ENCODE results near the gene ZBED3. TPM values are rescaled to one million over a fixed set of nuclear protein-coding genes. Genes with fewer than 3 reads are reported as not detected.
"Not testable (repeated sequence)": the region's sequence is repeated elsewhere in the genome, so short reads cannot be mapped to it uniquely, and the experiment has no call there.

The ZBED3 gene
- total RNA-seq, 5 donors from 2014 or later (not counting 1 experiment from before 2014, with no cell fraction given) = 2.9 to 5.1 (median 4.3) TPM

- Histone ChIP-seq H3K9me3 (no peaks in the 10 kb centered on the region), H3K27me3 (replicated peaks in 1 of 2; ENCODE audit: control insufficient read depth in 2 of 2, extremely low read depth in 1 of 2, insufficient read depth in 2 of 2, low read length in 1 of 2) (peaks cover 0 to 8% of the 10 kb centered on the region in 2 experiments), H3K4me1 (ENCODE audit: control insufficient read depth in 1 of 2, extremely low read depth in 1 of 2, insufficient read depth in 2 of 2, low read length in 2 of 2) (peaks cover 2 to 9% of the 10 kb centered on the region in 2 experiments), H3K27ac (ENCODE audit: low read length) (no peak overlapping the region), H3K4me3 (ENCODE audit: control insufficient read depth in 1 of 2, extremely low read depth in 1 of 2, low read length in 1 of 2) (no peak overlapping the region), H3K36me3 (ENCODE audit: control insufficient read depth in 2 of 2, extremely low read depth in 1 of 2, insufficient read depth in 1 of 2, low read length in 1 of 2) (no peaks in the 10 kb centered on the region)
- CTCF ChIA-PET = interaction anchor here in 1 of 2 donors (0.7 kb wide), 1 partner anchor 23 kb away, joined by 4 read pairs; no protein-coding TSS in a partner anchor
- no peak overlapping the region for H3K27ac Mint-ChIP-seq
- POLR2A ChIA-PET = no interaction called here
- DNase-seq (no peak), ATAC-seq (replicated peaks in 1 of 4) (no peak)
- H3K4me1 Mint-ChIP-seq = peaks cover 3 to 13% (median 5%) of the 10 kb centered on the region in 3 donors
- H3K36me3 Mint-ChIP-seq = peaks cover 4% of the 10 kb centered on the region
- 100% methylated on average over 1 of the region's 1 CpG for WGBS (ENCODE audit: insufficient coverage)
- peaks cover 0 to 2% of the 10 kb centered on the region in 2 donors for H3K27me3 Mint-ChIP-seq
- H3K9me3 Mint-ChIP-seq = no peaks in the 10 kb centered on the region
- no peak overlapping the region for H3K4me3 Mint-ChIP-seq
These were observed 4.8 kb downstream of the ZBED3 start for GRCh38 chr5:77082280-77082679.

GRCh38 chr5:77080905-77081304, 6.2 kb downstream of the ZBED3 start:
- CTCF ChIA-PET = no interaction called here
- peaks cover 4% of the 10 kb centered on the region for H3K36me3 Mint-ChIP-seq
- Histone ChIP-seq H3K27ac (ENCODE audit: low read length) (no peak overlapping the region), H3K36me3 (ENCODE audit: control insufficient read depth in 2 of 2, extremely low read depth in 1 of 2, insufficient read depth in 1 of 2, low read length in 1 of 2) (no peaks in the 10 kb centered on the region), H3K27me3 (replicated peaks in 1 of 2; ENCODE audit: control insufficient read depth in 2 of 2, extremely low read depth in 1 of 2, insufficient read depth in 2 of 2, low read length in 1 of 2) (no peaks in the 10 kb centered on the region), H3K4me3 (ENCODE audit: control insufficient read depth in 1 of 2, extremely low read depth in 1 of 2, low read length in 1 of 2) (no peak overlapping the region), H3K9me3 (no peaks in the 10 kb centered on the region), H3K4me1 (ENCODE audit: control insufficient read depth in 1 of 2, extremely low read depth in 1 of 2, insufficient read depth in 2 of 2, low read length in 2 of 2) (peaks cover 0 to 6% of the 10 kb centered on the region in 2 experiments)
- no CpG with 5 or more reads among the region's 5 CpGs for WGBS (ENCODE audit: insufficient coverage)
- H3K9me3 Mint-ChIP-seq = no peaks in the 10 kb centered on the region
- no peak overlapping the region for H3K27ac Mint-ChIP-seq
- H3K27me3 Mint-ChIP-seq = no peaks in the 10 kb centered on the region
- ATAC-seq (replicated peaks in 1 of 4) = no peak
- H3K4me3 Mint-ChIP-seq = no peak overlapping the region
- POLR2A ChIA-PET = no interaction called here
- H3K4me1 Mint-ChIP-seq = peaks cover 6 to 12% (median 7%) of the 10 kb centered on the region in 3 donors
- DNase-seq = no peak

GRCh38 chr5:77080479-77080878, 6.6 kb downstream of the ZBED3 start:
- not testable (repeated sequence) for H3K36me3 ChIP-seq (ENCODE audit: control insufficient read depth in 2 of 2, extremely low read depth in 1 of 2, insufficient read depth in 1 of 2, low read length in 1 of 2)

GRCh38 chr5:77077829-77078176, 9.3 kb downstream of the ZBED3 start:
- POLR2A ChIA-PET = no interaction called here
- Mint-ChIP-seq H3K9me3 (no peaks in the 10 kb centered on the region), H3K27ac (no peak overlapping the region), H3K27me3 (no peaks in the 10 kb centered on the region), H3K36me3 (peaks cover 13% of the 10 kb centered on the region), H3K4me1 (peaks cover 6 to 11% (median 7%) of the 10 kb centered on the region in 3 donors), H3K4me3 (peak overlapping the region; percentile 49 to 65 (median 54))
- peak overlapping the region in 1 of 2 donors; percentile 44 for H3K4me3 ChIP-seq (ENCODE audit: control insufficient read depth in 1 of 2, extremely low read depth in 1 of 2, low read length in 1 of 2)
- DNase-seq = no peak
- no peaks in the 10 kb centered on the region for H3K27me3 ChIP-seq (replicated peaks in 1 of 2; ENCODE audit: control insufficient read depth in 2 of 2, extremely low read depth in 1 of 2, insufficient read depth in 2 of 2, low read length in 1 of 2)
- WGBS (ENCODE audit: insufficient coverage) = 100% methylated on average over 1 of the region's 12 CpGs
- H3K27ac ChIP-seq (ENCODE audit: low read length) = no peak overlapping the region
- no peaks in the 10 kb centered on the region for H3K9me3 ChIP-seq
- no peak for ATAC-seq (replicated peaks in 1 of 4)
- peaks cover 0 to 6% of the 10 kb centered on the region in 2 experiments for H3K4me1 ChIP-seq (ENCODE audit: control insufficient read depth in 1 of 2, extremely low read depth in 1 of 2, insufficient read depth in 2 of 2, low read length in 2 of 2)
- peaks cover 0 to 2% of the 10 kb centered on the region in 2 donors for H3K36me3 ChIP-seq (ENCODE audit: control insufficient read depth in 2 of 2, extremely low read depth in 1 of 2, insufficient read depth in 1 of 2, low read length in 1 of 2)
- CTCF ChIA-PET = interaction anchor here (0.6 to 2.5 kb wide), 8 partner anchors 8 to 210 kb away, joined by 3 to 9 read pairs (median 4); partner anchors contain the start of gene AGGF1 (in 1 of the 2)

More at GRCh38 chr5:77080479-77080878, 6.6 kb downstream of the ZBED3 start:
- H3K36me3 Mint-ChIP-seq; CTCF ChIA-PET; H3K4me3 ChIP-seq (ENCODE audit: control insufficient read depth in 1 of 2, extremely low read depth in 1 of 2, low read length in 1 of 2); H3K4me1 ChIP-seq (ENCODE audit: control insufficient read depth in 1 of 2, extremely low read depth in 1 of 2, insufficient read depth in 2 of 2, low read length in 2 of 2); POLR2A ChIA-PET; ATAC-seq (replicated peaks in 1 of 4); H3K9me3 Mint-ChIP-seq; H3K27me3 Mint-ChIP-seq; H3K27ac ChIP-seq (ENCODE audit: low read length); H3K4me3 Mint-ChIP-seq; H3K27me3 ChIP-seq (replicated peaks in 1 of 2; ENCODE audit: control insufficient read depth in 2 of 2, extremely low read depth in 1 of 2, insufficient read depth in 2 of 2, low read length in 1 of 2); DNase-seq; H3K27ac Mint-ChIP-seq; H3K9me3 ChIP-seq: not testable (repeated sequence)
- peaks cover 6 to 11% (median 7%) of the 10 kb centered on the region in 3 donors for H3K4me1 Mint-ChIP-seq
- WGBS (ENCODE audit: insufficient coverage) = 91% methylated on average over 6 of the region's 11 CpGs

GRCh38 chr5:77076961-77077828, 9.9 kb downstream of the ZBED3 start:
- H3K9me3 ChIP-seq = no peaks in the 10 kb centered on the region
- WGBS (ENCODE audit: insufficient coverage) = 15% methylated on average over 94 of the region's 105 CpGs
- H3K36me3 Mint-ChIP-seq = peaks cover 9% of the 10 kb centered on the region
- DNase-seq (peak in 32 of 35 experiments; percentile 5 to 60 (median 31)), ATAC-seq (replicated peaks in 1 of 4) (peak; percentile 80 to 81 (median 80))
- peak overlapping the region in 1 of 2 donors; percentile 44 for H3K4me3 ChIP-seq (ENCODE audit: control insufficient read depth in 1 of 2, extremely low read depth in 1 of 2, low read length in 1 of 2)
- no peak overlapping the region for H3K27ac Mint-ChIP-seq
- peak overlapping the region; percentile 49 to 65 (median 56) for H3K4me3 Mint-ChIP-seq
- no peaks in the 10 kb centered on the region for H3K27me3 Mint-ChIP-seq
- peaks cover 0 to 6% of the 10 kb centered on the region in 2 experiments for H3K4me1 ChIP-seq (ENCODE audit: control insufficient read depth in 1 of 2, extremely low read depth in 1 of 2, insufficient read depth in 2 of 2, low read length in 2 of 2)
- H3K36me3 ChIP-seq (ENCODE audit: control insufficient read depth in 2 of 2, extremely low read depth in 1 of 2, insufficient read depth in 1 of 2, low read length in 1 of 2) = peaks cover 0 to 2% of the 10 kb centered on the region in 2 donors
- H3K27ac ChIP-seq (ENCODE audit: low read length) = no peak overlapping the region
- peaks cover 6 to 11% (median 7%) of the 10 kb centered on the region in 3 donors for H3K4me1 Mint-ChIP-seq
- ChIA-PET CTCF (interaction anchor here (0.6 to 2.5 kb wide), 9 partner anchors 9 to 209 kb away, joined by 3 to 9 read pairs (median 4); partner anchors contain the start of gene AGGF1 (in 1 of the 2)), POLR2A (no interaction called here)
- no peaks in the 10 kb centered on the region for H3K27me3 ChIP-seq (replicated peaks in 1 of 2; ENCODE audit: control insufficient read depth in 2 of 2, extremely low read depth in 1 of 2, insufficient read depth in 2 of 2, low read length in 1 of 2)
- no peaks in the 10 kb centered on the region for H3K9me3 Mint-ChIP-seq

GRCh38 chr5:77074745-77075144, 12.3 kb downstream of the ZBED3 start:
- WGBS (ENCODE audit: insufficient coverage) = 100% methylated on average over 4 of the region's 4 CpGs
- H3K36me3 Mint-ChIP-seq = peaks cover 16% of the 10 kb centered on the region
- H3K27ac Mint-ChIP-seq = no peak overlapping the region
- H3K9me3 Mint-ChIP-seq = no peaks in the 10 kb centered on the region
- Histone ChIP-seq H3K9me3 (no peaks in the 10 kb centered on the region), H3K4me1 (ENCODE audit: control insufficient read depth in 1 of 2, extremely low read depth in 1 of 2, insufficient read depth in 2 of 2, low read length in 2 of 2) (peaks cover 0 to 6% of the 10 kb centered on the region in 2 experiments), H3K36me3 (ENCODE audit: control insufficient read depth in 2 of 2, extremely low read depth in 1 of 2, insufficient read depth in 1 of 2, low read length in 1 of 2) (peaks cover 2 to 7% of the 10 kb centered on the region in 2 donors), H3K27ac (ENCODE audit: low read length) (no peak overlapping the region), H3K27me3 (replicated peaks in 1 of 2; ENCODE audit: control insufficient read depth in 2 of 2, extremely low read depth in 1 of 2, insufficient read depth in 2 of 2, low read length in 1 of 2) (no peaks in the 10 kb centered on the region), H3K4me3 (ENCODE audit: control insufficient read depth in 1 of 2, extremely low read depth in 1 of 2, low read length in 1 of 2) (no peak overlapping the region)
- ChIA-PET POLR2A (interaction anchor here in 1 of 2 donors (0.7 kb wide), 1 partner anchor 306 kb away, joined by 3 read pairs; no protein-coding TSS in a partner anchor), CTCF (interaction anchor here in 1 of 2 donors (0.6 kb wide), 1 partner anchor 68 kb away, joined by 3 read pairs; no protein-coding TSS in a partner anchor)
- no peak for ATAC-seq (replicated peaks in 1 of 4)
- no peaks in the 10 kb centered on the region for H3K27me3 Mint-ChIP-seq
- DNase-seq = no peak
- peaks cover 6 to 11% (median 7%) of the 10 kb centered on the region in 3 donors for H3K4me1 Mint-ChIP-seq
- no peak overlapping the region for H3K4me3 Mint-ChIP-seq

All from T-cell (primary cell).